Right lobe of liver (tissue), 6 donors: ENCODE measurements around the gene RAB1B. TPM values are rescaled to one million over a fixed set of nuclear protein-coding genes. Genes with fewer than 3 reads are reported as not detected.
"Not testable (repeated sequence)": the region's sequence is repeated elsewhere in the genome, so short reads cannot be mapped to it uniquely, and the experiment has no call there.

Experiments
- ATAC-seq, 4 donors: fragments of 200-7000 bp; cut with Tn5 transposase; one replicate each; pipeline ENCODE4 v1.9.1; 2020; ENCODE audit warnings: mild to moderate bottlenecking in 4 of 4, moderate library complexity in 4 of 4
- DNase-seq, 3 donors: peaks; one replicate each; pipeline ENCODE4 v3.0.0-alpha.2; 2020
- H3K27ac ChIP-seq, 3 donors: fragments of 200-600 bp; one replicate each; pipeline ENCODE4 v1.8.0; 2022
- H3K27me3 ChIP-seq, 2 donors: fragments of 200-600 bp; one replicate each; pipeline ENCODE4 v1.8.0; 2022
- H3K36me3 ChIP-seq, 4 donors: fragments of 200-600 bp; sonication (generic) in 1 of 4; one replicate each; pipeline versions ENCODE4 v1.5.1 to v1.8.0; 2017 to 2022; ENCODE audit warnings: control low read depth in 1 of 4
- H3K4me1 ChIP-seq, 4 donors: fragments of 200-600 bp; sonication (generic) in 1 of 4; one replicate each; pipeline versions ENCODE4 v1.5.1 to v1.8.0; 2017 to 2022; ENCODE audit warnings: control low read depth in 1 of 4
- H3K4me3 ChIP-seq, 3 donors: fragments of 200-600 bp; one replicate each; pipeline ENCODE4 v1.8.0; 2022
- H3K9me3 ChIP-seq, 4 donors: fragments of 200-600 bp; sonication (generic) in 1 of 4; one replicate each; pipeline versions ENCODE4 v1.5.1 to v1.8.0; 2017 to 2022; ENCODE audit warnings: control low read depth in 1 of 4
- CTCF ChIP-seq, 4 donors: fragments of 200-600 bp in 3 of 4; fragments of 450-650 bp in 1 of 4; IDR thresholded peaks; one replicate each; pipeline versions ENCODE4 v1.5.1 to v1.8.0; 2016 to 2022; ENCODE audit warnings: antibody characterized with exemption in 4 of 4, mild to moderate bottlenecking in 2 of 4
- POLR2A ChIP-seq: fragments of 450-650 bp; IDR thresholded peaks from one replicate; pipeline ENCODE4 v1.6.1; 2017; ENCODE audit warnings: antibody characterized with exemption, mild to moderate bottlenecking
- WGBS: methylation state at CpG from one replicate; pipeline ENCODE4 v1.1.6; 2018; ENCODE audit warnings: low coverage, low lambda C conversion rate; ENCODE audit not compliant: insufficient coverage; ENCODE audit errors: missing lambda C conversion rate; 5-methylcytosine and 5-hydroxymethylcytosine counted together
- intact Hi-C, 2 donors: fragments of 100-400 bp; cut with DNase I; formaldehyde crosslinking; loops; one replicate each; pipeline versions ENCODE4 v1.11.2 to v1.14.1; 2022
- total RNA-seq, 6 experiments: library from RNA; depleted of rRNA in 2 of 6; stranded (reverse); fragments of >200 nt in 2 of 6; fragmentation: NEBNext Ultra II Directional in 3 of 6; extraction: Animal tissue kit (Norgen Biotek cat#: 25700) in 3 of 6; gene quantifications; one replicate each; pipeline versions ENCODE4 v1.1.0 to v1.2.4, GENCODE V29; 2016 to 2023
- donor health status: DM: no; HTN: yes; CAD: no.
- donor health status: DM: no; HTN: no; CAD: no.
- donor health status: DM: no; HTN: no; CAD: no.
- donor health status: DM: no; HTN: yes; CAD: no.
- donor health status: DM: no; HTN: yes; CAD: no.

Gene RAB1B
- total RNA-seq, 6 experiments from 2014 or later = 52.3 to 69.0 (median 59.6) TPM

DNA sequence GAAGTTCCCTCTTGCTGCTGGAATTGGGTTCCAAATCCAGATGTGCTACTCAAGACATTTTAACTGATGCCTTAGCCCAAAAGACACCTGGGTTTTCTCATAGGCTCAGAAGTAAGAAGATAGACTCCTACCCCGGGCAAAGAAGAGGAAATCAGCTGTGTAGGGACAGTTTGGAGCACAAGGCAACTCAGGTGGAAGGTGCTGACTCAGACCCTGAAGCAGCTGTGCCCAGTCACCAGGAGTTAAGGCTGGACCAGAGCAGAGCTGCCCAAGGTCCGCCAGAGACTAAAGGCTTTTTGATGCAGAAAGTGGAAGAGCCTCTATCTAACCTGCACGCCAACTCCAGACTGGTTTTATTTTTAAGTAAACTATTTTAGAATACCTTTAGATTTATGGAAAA lies 20.6 kb upstream of the RAB1B start:
- Histone ChIP-seq H3K27ac (no peak overlapping the region), H3K27me3 (no peaks in the 10 kb centered on the region), H3K4me1 (no peaks in the 10 kb centered on the region), H3K9me3 (no peaks in the 10 kb centered on the region), H3K36me3 (no peaks in the 10 kb centered on the region), H3K4me3 (no peak overlapping the region)
- WGBS = 93% methylated on average over 2 of the region's 3 CpGs
- intact Hi-C loops = no loop called here
- DNase-seq (no peak), ATAC-seq (no peak)
- TF ChIP-seq POLR2A (no peak), CTCF (IDR thresholded peaks at IDR 0.05) (no peak)

DNA sequence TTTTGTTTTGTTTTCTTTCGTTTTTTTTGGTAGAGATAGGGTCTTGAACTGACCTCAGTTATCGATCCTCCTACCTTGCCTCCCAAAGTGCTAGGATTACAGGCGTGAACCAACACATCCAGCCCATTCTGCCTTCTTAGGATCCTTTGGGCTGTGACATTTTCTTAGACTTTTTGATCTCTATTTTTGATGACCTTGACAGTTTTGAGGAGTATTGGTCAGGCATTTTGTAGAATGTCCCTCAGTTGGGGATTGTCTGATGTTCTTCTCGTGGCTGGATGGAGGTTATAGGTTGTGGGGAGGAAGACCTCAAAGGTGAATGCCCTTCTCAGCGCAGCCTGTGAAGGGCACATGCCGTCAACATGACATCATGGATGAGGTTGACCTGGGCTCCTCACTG lies 19.5 kb upstream of the RAB1B start:
- Histone ChIP-seq H3K9me3 (no peaks in the 10 kb centered on the region), H3K4me3 (no peak overlapping the region), H3K27ac (no peak overlapping the region), H3K36me3 (no peaks in the 10 kb centered on the region), H3K4me1 (no peaks in the 10 kb centered on the region), H3K27me3 (no peaks in the 10 kb centered on the region)
- no peak for TF ChIP-seq CTCF (IDR thresholded peaks at IDR 0.05)
- DNase-seq = no peak
- intact Hi-C loops = no loop called here
- 93% methylated on average over 3 of the region's 6 CpGs for WGBS
- no peak for ATAC-seq

- Histone ChIP-seq H3K9me3 (no peaks in the 10 kb centered on the region), H3K4me1 (no peaks in the 10 kb centered on the region), H3K27ac (no peak overlapping the region), H3K36me3 (no peaks in the 10 kb centered on the region), H3K27me3 (no peaks in the 10 kb centered on the region), H3K4me3 (no peak overlapping the region)
- DNase-seq (no peak), ATAC-seq (no peak)
- intact Hi-C loops = no loop called here
- 86% methylated on average over 1 of the region's 7 CpGs for WGBS
- TF ChIP-seq CTCF (IDR thresholded peaks at IDR 0.05) = no peak
- TF ChIP-seq POLR2A = no peak
These were observed 16.6 kb upstream of the RAB1B start for GRCh38 chr11:66251809-66252208.

DNA sequence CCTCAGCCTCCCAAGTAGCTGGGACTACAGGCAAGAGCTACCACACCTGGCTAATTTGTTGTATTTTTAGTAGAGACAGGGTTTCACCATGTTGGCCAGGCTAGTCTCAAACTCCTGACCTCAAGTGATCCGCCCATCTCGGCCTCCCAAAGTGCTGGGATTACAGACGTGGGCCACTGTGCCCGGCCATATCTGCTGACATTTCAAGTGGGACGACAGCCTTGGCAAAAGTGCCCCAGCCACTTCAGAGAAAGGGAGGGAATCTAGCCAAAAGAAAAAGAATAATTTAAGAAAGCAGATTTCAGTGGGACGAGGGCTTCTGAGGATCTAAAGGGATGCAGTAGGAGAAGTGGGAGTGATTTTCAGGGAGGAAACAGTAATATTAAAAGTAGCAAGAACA lies 15.4 kb upstream of the RAB1B start:
- ATAC-seq, H3K4me1 ChIP-seq, H3K4me3 ChIP-seq, DNase-seq, H3K9me3 ChIP-seq, H3K36me3 ChIP-seq, intact Hi-C loops, H3K27me3 ChIP-seq, H3K27ac ChIP-seq: not testable (repeated sequence)
- 85% methylated on average over 6 of the region's 6 CpGs for WGBS

DNA sequence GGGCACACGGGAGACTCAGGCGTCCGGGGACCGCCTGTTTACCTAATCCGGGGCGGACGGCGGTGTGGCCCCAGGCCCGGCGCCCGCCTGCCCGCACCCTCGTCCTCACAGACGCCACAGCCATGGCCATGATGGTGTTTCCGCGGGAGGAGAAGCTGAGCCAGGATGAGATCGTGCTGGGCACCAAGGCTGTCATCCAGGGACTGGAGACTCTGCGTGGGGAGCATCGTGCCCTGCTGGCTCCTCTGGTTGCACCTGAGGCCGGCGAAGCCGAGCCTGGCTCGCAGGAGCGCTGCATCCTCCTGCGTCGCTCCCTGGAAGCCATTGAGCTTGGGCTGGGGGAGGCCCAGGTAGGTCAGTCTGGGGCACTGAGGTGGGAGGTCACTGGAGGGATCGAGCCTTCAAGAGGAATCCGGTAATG lies 10.0 kb upstream of the RAB1B start:
- Histone ChIP-seq H3K27ac (no peak overlapping the region), H3K4me1 (peaks cover 0 to 9% (median 0%) of the 10 kb centered on the region in 4 donors), H3K4me3 (peak overlapping the region; percentile 73 to 93 (median 88)), H3K9me3 (no peaks in the 10 kb centered on the region), H3K36me3 (no peaks in the 10 kb centered on the region), H3K27me3 (no peaks in the 10 kb centered on the region)
- TF ChIP-seq POLR2A = no peak
- TF ChIP-seq CTCF (IDR thresholded peaks at IDR 0.05) = peak in 2 of 4 donors; percentile 3 to 33
- 8% methylated on average over 9 of the region's 28 CpGs for WGBS
- ATAC-seq = peak in 1 of 4 donors; percentile 1
- intact Hi-C loops = no loop called here
- no peak for DNase-seq
